ENCODE data around the gene GNB1. TPM values are rescaled to one million over a fixed set of nuclear protein-coding genes. Genes with fewer than 3 reads are reported as not detected.
"Not testable (repeated sequence)": the region's sequence is repeated elsewhere in the genome, so short reads cannot be mapped to it uniquely, and the experiment has no call there.

The GNB1 gene
- total RNA-seq, 1 donor from 2014 or later: 182 TPM

DNA sequence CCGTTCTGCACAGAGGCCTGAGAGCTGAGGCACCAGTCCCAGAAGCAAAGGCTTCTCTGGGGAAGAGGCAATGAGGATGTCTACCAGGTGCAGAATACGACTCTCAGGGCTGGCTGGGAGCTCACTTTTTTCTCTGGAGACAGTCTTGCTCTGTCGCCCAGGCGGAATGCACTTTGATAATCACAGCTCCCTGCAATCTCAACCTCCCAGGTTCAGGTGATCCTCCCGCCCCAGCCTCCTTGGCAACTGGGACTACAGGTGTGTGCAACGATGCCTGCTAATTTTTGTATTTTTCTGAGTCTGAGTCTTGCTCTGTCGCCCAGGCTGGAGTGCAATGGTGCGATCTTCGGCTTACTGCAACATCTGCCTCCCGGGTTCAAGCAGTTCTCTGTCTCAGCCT is 130.2 kb downstream of the GNB1 start:
- ATAC-seq: no peak
- DNase-seq (ENCODE audit: missing footprints): peak; percentile 34
- intact Hi-C loops (cut with DNase I): no loop called here

DNA sequence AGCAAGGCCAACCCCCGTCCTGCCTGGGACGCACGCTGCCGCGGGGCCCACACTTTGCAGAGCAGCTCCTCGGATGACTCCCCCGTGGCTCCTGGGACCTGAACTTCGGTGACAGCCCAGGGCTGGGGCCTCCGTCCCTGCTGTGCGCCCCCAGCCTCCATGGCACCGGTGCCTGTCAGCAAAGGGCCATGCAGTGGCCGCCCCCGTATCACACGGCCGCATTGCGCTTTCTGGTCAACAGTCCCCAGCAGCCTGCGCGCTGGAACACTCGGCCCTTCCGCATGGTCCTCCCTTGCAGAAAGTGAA is 130.6 kb downstream of the GNB1 start:
- DNase-seq (ENCODE audit: missing footprints): peak; percentile 56
- intact Hi-C loops (cut with DNase I): no loop called here
- ATAC-seq: no peak

DNA sequence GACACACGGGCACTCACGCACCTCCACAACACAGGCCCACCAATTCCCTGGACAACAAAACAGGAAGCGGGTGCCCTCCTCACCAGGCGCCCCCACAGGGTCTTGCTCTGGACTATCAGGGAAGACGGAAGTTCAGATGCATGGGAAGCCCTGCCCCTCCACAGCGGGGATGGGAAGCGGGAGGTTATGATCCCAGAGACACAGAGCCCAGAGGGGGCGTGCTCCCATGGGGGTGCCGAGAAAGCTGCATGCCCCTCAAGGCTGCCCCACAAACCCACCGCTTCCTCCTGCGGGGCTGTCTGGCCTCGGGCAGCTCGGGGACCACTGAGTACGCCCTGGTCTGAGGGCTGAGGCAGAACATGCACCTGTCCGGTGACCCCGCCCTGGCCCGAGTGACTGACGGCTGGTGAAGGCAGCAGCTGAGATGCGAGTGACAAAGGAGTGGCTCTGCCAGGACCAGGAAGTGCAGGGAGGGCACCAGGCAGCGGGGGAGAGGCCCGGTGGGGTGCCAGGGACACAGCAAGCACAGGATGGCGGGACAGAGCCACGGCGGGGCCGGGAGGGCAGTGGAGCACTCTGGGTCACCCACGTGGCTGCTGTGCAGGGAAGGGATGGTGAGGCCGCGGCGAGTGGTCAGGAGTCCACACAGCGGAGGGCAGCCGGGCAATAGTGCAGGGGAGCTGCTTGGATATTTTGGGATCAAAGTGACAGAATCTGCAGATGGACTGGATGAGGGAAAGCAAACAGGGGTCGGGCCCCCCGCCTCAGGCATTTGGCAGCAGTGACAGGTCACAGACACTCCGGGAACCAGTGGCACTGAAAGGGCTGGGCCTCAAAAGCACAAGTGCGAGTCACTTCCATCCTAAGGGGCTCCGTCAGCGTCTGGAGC is 131.2 kb downstream of the GNB1 start:
- DNase-seq (ENCODE audit: missing footprints) (peak; percentile 65), ATAC-seq (no peak)
- intact Hi-C loops (cut with DNase I): no loop called here

DNA sequence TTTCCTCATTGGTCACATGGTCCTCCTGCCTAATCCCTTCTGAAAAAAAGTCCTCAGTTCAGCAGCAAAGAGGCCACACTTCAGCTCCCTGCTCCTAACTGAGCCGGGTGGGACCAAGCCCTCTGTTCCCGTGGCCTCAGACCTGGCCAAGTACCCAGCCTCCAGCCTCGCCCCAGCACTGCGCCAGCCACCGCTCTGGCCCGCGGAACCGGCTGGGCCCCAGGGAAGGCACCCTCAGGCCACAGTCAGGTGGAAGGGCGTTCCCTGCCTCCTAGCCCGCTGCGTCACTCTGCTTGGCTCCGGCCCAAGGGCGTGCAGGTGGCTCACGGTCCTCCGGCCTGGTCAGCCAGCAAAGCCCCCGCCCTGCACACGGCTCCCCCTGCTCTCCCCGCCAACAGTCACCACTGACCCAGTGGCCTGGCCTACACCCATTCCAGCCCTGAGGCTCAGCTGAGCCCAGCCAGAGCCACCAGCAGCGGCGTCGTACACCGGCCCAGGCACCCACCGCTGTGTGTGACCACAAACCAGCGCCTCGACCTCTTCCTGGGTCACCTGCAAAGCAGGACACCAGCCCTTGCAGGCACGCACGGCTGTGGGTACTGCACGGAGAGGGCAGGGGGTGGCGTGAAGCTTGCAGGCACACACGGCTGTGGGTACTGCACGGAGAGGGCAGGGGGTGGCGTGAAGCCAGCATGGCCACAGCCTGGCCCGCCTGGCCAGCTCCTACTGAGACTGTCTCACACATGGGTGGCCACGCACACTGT is 132.0 kb downstream of the GNB1 start:
- intact Hi-C loops (cut with DNase I): no loop called here
- ATAC-seq: peak; percentile 26
- peak; percentile 77 for DNase-seq (ENCODE audit: missing footprints)

DNA sequence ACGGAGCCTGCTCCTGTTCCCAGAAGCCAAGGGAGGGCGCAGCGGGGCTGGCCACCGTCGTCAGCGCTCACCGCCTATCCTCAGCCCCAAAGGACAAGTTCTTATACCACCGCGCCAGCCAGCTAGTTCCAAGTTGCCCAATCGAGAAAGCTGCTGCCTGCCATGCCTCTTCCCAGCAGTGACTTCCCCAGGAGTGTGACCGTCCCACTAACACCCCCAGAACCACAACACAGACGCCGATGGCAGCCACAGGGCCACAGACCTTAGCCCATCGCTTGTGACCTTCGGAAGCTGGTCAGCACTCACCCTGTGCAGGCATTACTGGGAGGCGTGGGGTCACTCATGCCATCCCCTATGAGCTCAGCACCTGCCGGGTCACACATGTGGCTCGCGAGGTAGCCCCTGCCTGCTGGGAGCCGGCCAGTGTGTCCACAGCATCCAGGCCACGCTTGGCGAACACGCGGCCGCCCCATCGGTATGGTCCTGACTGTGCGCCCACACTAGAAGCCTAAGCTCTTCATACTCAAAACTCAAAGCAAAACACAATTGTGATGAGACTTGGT is 132.7 kb downstream of the GNB1 start:
- peak; percentile 52 for DNase-seq (ENCODE audit: missing footprints)
- ATAC-seq: no peak
- intact Hi-C loops (cut with DNase I): no loop called here

DNA sequence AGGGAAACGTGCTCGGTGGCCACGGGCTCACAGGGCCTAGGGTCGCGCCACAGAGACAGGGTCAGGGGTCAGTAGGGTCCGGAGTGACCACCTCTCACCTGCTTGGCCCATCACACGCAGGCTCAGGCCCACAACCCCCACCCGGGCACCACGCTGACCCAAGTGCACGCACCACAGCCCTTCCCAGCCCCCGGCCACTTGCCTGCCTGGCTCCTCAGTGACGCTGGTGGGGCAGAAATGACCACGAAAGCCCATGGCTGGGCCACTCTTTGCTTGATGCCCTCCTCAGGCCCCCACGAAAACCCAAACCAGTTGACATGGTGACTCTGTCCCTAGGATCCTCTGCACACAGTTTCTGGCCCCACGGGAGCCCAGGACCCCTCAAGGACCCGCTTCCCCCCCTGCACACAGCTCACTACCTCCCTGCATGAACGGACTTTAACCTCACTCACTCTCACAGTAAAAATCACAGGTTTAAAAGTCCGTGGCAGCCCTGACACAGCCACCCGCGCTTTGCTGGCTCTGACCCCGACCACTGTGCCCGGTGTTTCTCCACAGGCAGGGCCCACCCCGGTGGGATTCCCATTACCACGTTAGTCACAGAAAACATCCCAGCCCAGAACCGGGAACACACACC is 133.3 kb downstream of the GNB1 start:
- ATAC-seq: no peak
- intact Hi-C loops (cut with DNase I): no loop called here
- peak; percentile 41 for DNase-seq (ENCODE audit: missing footprints)

DNA sequence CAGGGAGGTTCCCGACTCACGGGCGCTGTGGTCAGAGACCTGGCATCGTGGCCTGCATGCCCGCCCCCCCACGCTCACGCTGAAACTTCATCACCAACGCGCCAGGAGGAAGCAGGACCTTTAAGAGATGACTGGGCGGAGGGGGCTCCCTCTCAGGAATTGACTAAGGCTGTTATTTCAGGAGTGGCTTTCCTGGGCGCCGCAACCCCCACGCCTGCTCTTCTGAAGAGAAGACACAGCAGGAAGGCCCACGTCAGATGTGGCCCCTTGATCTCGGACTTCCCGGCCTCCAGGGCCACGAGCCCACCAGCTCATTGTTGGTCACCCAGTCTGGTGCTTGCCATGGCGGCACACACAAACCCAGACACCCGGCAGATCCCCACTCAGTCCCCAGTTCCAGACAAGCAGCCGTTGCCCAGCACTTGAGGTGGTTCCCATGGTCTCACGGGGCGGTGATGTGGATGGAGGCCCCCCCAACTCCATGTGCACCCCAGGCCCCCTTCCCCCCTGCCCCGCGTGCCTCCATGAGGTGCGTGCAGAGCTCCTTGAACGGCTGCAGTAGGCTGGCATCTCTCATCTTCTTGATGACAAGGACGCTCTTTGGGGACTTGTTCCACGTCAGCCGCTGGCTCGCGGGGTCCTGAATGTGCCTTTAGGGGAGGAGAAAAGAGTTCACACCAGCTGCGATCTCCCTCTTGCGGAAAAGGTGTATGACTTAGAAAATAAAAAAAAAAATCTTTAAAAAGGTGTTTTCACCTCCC is 134.0 kb downstream of the GNB1 start:
- no peak for ATAC-seq

DNA sequence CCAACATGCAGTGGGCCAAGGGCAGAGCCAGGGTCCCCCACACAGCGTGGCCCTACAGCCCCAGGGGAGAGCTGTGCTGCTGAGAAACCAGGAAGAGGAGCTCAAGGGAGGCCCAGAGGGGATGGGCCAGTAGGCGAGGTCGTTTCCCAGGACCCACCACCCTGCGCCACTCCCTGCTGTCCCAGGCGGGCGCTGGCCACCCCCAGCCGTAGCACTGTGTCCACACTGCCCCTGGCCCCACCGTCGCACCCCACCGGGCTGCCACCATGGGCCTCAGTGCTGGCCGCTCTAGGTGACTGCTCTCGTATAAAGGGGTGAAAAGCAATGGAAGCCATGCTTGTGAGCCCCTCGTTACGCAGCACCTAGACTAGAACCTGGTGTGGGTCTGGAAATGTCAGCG is 135.0 kb downstream of the GNB1 start:
- intact Hi-C loops (cut with DNase I): no loop called here
- DNase-seq (ENCODE audit: missing footprints) (peak; percentile 56), ATAC-seq (no peak)

More for the DNA sequence above, 134.0 kb downstream of the GNB1 start:
- intact Hi-C loops (cut with DNase I): no loop called here
- peak; percentile 64 for DNase-seq (ENCODE audit: missing footprints)

DNA sequence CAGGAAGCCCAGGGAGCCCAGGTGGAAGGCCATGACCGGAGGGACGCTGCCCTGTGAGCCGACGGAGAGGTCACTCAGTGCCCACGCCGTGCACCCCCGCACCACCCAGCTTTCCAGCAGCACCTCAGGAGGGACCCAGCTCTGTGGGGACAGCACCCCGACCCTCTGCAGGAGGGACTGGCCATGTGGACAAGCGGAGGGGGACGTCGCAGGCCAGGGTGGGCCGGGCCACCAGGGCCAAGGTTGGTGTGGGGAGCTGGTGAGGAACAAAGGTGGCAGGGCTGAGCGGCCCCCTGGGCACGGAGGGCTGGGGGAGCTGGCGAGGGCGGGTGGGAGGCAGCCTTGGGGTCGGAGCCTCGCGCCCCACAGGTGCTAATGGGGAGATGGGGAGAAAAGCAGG is 135.5 kb downstream of the GNB1 start:
- ATAC-seq: no peak
- intact Hi-C loops (cut with DNase I): no loop called here
- peak; percentile 32 for DNase-seq (ENCODE audit: missing footprints)

DNA sequence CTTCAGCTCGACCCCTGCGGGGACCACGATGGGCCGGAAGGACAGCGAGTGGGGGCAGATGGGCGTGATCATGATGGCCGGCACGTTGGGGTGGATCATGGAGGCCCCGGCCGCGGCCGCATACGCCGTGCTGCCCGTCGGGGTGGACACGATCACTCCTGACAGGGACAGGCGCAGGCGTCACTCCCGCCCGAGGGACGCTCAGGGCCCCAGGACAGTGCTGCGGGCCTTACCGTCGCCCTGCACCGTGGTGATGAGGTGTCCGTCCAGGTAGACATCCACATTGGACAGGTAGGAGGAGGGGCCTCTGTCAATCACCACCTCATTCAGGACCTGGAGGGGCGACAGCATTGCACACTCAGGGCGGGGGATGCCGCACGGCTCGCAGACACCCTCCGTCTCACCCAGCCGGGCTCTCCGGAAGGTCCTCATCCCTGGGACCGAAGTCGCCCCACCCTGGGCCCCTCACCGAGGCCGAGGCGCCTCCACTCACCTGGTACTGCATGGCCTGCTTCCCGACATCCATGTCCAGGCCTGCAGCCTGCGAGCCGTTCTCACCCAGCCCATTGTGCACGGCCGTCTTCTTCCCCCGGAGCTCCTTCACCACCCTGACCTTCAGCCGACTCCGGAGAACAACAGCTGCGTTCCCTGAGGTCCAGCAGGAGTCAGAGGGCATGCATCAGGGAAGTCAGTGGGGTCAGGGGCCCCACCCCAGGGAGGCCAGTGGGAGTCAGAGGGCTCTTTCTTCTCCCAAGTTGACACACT is 136.7 kb downstream of the GNB1 start:
- no peak for ATAC-seq
- intact Hi-C loops (cut with DNase I): no loop called here
- DNase-seq (ENCODE audit: missing footprints): peak; percentile 37

DNA sequence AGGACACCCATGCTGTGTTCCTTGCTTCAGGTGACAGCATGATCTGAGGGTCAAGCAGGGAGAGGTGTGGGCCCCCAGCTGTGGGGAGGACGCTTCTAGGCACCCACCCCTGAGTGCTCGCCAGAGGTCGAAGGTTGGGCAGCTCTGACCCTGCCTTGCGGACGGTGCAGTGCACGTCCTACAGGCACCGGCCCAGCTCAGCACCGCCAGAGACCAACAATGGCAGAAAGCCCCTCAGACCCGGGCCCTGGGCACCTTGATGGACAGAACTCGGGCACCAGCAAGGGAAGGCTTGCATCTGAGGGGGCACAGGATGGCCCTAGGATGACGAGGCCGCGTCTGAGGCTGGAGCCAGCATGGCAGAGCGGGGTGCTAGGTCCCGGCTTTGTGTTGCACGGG is 137.3 kb downstream of the GNB1 start:
- ATAC-seq (no peak), DNase-seq (ENCODE audit: missing footprints) (no peak)
- intact Hi-C loops (cut with DNase I): no loop called here

DNA sequence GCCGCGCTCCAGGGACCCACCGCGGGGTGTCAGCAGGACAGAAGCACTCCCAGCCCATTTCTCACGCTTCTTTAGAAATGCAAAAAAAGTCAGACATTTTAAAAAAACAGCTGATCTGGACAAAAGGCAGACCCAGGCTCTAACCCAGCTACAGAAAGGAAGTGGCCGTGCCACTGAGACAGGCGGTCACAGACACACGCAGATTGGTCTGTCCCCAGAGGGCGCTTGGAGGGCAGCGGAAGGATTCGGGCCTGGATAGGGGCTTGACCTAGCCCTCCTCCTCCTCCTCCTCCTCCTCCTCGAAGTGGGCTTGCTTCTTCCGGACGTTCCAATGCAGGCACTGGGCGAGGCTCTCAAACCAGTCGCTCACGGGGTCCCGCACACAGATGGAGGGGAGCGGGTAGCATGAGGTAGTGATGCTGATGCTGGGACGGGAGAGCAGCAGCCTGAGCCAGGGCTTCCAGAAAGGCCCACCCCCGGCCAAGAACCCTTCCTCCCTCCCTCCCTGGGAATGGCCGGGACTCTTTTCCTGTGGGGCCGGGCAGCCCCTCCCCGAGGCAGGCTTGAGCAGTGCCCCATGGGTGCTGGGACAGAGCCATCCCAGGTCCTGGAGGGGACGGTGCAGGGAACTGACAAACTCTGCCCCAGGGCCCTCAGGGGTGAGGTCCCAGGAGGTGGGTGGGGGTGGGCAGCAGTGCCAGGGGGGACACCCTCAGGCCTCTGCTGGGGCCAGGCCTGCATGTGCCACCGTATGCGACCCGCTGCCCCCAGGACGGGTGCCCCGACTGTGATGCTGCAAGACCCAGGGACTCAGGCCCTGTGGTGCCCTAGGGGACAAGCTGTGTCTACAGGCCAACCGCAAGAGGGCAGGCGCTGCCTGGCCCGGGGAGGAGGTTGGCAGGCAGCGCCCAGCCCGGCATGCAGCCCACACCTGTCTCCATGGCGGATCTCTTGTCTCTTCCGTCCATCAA is 138.0 kb downstream of the GNB1 start:
- DNase-seq (ENCODE audit: missing footprints) (no peak), ATAC-seq (no peak)
- intact Hi-C loops (cut with DNase I): no loop called here

DNA sequence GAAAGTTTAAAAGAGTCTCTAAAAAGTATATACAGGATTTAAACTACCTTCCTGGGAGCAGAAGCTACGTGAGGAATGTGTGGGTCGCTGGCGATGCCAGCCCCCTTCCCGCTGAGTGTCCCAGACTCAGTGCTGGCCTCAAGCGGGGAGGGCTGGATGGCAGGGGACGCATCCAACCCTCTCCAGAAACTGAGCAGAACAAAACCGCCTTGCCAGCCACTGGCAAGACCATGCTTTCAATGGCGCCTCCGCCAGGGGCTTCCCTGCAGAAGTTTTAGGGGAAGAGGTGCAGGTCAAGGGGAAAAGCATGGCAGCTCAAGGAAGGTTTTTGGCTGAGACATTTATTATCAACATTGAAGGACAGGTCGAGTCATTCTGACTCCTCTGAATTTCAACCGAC is 138.7 kb downstream of the GNB1 start:
- intact Hi-C loops (cut with DNase I): no loop called here
- no peak for DNase-seq (ENCODE audit: missing footprints)
- ATAC-seq: no peak

DNA sequence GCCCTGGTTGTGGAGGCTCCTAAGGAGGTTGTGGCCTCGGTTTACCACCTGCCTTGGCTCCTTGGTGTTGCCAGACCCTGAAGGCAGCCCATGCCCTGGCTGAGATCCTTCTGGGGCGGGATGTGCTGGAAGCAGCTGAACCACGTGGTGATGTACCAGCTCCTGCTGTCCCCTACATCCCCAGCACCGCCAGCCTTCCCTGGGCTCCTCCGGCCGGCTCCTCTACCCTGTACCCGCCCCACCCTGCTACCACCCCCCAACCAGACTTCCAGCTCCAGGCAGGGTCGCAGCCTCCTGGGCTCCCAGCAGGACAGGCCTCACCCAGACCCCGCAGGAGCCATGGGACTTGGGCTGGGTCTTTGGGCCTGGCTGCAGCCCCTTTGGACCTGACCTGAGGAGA is 140.9 kb downstream of the GNB1 start:
- ATAC-seq; DNase-seq (ENCODE audit: missing footprints); intact Hi-C loops (cut with DNase I): not testable (repeated sequence)

DNA sequence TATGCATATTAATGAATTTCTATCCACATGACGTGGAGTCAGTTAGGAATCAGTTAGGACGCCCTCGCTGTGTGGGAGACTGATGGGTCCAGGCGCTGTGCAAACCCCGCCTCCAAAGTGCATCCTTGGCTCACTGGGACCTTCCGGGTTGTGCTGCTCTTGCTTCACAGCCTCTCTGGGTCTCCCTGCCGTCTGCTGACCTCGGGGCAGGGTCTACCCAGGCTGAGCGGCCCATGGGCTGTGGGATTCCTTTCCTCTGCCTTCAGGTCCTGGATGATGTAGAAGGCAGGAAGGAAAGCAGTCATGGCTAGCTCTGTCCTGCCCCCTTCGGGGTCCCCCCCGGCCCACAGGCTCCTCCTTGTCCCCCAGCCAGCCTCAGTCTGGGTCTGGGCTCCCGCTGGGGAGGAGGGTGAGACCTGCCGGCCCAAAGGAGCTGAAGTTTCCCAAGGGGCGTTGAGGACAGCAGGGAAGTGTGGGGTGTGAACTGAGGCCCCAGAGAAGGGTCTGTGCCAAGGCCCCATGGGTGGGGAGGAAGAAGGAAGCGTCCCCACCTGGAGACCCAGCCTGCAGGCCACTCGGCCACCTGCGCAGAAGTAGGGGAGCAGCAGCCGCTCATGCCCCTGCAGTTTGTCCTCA is 142.1 kb downstream of the GNB1 start:
- intact Hi-C loops (cut with DNase I): no loop called here
- no peak for ATAC-seq
- peak; percentile 40 for DNase-seq (ENCODE audit: missing footprints)

DNA sequence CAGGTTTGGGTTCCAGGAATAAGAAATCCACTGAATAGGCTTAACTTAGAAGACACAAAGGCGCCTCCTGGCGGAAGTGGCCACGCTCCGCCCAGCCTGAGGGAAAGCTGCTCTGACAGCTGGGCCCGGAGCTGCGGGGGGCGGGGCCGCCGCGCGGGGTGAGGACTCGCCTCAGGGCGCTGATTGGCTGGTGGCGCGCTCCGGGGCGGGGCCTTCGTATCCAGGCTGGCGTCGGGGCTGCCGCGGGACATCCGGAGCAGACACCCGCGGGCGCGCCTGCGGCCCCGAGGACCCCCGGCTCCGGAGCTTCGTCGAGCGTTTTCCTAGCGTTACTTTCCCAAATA is 144.3 kb downstream of the GNB1 start:
- DNase-seq (ENCODE audit: missing footprints); intact Hi-C loops (cut with DNase I): not testable (repeated sequence)
- ATAC-seq: peak; percentile 95

Data from Right ventricle myocardium inferior (tissue), 1 donor.